OCI-M1 (cell line): Measurements from ENCODE around the gene SPATA20.
A peak's percentile ranks its signal among the peaks of the same experiment; 100 is the strongest.

Source experiments
- DNase-seq: peaks from one replicate; lab custom pipeline; 2025; lab: John Stamatoyannopoulos, UW

SPATA20 gene

GRCh38 chr17:50559674-50560184 lies 12.8 kb downstream of the SPATA20 start:
- no peak for DNase-seq

DNA sequence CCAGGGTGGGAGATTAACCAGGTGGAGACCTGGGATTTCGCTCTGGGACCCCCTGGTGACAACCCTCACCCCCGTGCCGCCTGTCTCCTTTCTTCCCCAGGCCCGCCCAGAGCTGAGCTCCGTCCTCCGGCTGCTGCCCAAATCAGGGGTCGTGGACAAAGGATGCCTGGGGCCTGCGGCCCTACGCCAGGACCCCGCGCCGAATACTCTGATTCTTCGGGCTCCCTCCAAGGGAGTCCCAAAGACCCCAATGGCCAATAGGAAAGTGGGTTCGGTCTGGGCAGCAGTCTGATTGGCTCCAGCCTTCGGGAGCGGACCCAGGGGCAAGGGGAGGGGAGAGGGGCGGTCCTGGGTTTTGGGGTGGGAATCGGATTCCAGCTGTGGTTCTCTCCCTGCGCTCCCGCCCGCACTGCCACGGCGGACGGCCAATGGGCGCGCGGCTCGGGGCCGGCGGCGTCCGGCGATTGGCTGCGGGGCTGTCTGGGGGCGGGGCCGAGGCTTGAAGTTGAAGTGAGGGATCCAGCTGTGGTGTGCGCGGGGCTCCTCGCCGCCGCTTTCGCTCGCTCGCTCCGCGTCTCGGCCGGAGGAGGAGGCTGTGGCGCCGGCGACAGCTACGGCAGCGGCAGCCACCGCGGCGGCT lies 13.3 kb downstream of the SPATA20 start, which contains the start of gene CACNA1G:
CACNA1G (plus strand) TSS at position 531 of the 640 bp plus-strand sequence. CDS start 745 bp downstream, outside the sequence.
- peak; percentile 72 for DNase-seq

DNA sequence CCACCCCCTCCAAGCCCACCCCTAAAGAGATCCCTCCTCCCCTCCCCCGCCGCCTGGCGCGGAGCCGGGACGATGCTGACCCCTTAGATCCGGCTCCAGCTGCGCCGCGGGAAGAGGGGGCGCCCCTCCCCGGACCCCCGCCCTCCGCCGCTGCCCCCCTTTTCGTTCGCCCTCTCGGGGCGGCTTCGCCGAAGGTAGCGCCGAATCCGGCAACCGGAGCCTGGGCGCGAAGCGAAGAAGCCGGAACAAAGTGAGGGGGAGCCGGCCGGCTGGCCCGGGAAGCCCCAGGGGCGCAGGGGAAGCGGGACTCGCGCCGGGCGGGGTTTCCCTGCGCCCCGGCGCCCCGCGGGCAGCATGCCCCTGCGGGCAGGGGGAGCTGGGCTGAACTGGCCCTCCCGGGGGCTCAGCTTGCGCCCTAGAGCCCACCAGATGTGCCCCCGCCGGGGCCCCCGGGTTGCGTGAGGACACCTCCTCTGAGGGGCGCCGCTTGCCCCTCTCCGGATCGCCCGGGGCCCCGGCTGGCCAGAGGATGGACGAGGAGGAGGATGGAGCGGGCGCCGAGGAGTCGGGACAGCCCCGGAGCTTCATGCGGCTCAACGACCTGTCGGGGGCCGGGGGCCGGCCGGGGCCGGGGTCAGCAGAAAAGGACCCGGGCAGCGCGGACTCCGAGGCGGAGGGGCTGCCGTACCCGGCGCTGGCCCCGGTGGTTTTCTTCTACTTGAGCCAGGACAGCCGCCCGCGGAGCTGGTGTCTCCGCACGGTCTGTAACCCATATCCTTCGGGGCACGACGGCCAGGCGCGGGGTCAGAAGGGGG lies 14.2 kb downstream of the SPATA20 start:
- no peak for DNase-seq

DNA sequence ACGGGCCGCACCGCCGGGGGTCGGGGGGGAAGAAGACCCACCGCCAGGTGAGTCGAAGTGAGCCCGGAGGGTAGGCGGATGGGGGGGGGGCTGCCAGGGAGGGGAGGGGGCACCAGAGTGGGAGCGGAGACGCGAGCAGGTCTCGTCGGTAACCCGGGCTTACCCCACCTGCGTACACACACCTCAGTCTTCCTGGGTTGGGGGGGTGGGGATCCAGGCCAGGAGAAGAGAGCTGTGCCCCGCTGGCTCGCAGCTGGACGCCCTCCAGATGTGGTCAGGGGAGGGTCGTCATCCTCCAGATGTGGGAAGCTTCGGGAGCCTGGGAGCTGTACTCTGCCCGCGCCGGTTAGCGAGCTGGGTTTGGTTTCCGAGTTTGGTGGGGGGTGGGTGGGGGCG lies 14.8 kb downstream of the SPATA20 start:
- no peak for DNase-seq

DNA sequence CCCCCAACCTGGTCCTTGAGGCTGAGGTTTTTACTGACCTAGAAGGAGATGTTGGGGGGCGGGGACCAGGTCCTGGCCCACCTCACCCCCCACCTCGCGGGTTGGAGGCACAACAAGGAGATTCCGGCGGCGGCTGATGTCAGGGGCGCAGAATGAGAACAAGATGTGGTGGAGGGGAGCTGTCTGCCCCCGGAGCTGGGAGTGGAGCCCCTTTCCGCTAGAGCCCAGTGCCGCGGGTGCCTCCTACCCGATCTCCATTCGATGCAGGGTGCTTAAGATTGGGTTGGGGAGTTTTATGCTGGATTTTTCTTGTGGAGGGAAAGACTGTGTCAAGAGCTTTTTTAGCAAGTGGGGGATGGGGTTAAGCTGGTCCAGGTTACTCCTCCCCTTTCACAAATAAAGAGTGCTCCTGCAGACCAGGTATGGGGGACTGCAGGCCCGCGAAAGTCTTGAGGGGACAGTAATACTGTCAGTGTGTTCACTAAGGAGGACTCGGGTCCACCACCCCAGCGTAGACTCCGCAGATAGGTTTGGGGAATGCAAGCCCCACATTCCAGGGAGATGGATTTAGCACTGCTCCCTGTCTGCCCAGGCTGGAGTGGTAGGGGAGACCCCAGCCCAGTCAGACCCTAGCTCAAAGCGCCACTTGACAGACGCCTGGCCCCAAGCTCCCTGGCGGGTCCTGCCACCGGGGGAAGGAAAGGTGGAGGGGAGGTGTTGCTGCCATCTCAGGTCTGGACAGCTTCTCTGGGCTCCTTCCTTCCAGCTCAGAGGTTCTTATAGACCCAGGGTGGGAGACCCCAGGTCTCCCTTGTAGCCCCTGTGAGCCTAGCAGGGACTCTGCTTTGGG lies 15.5 kb downstream of the SPATA20 start:
- DNase-seq = no peak

DNA sequence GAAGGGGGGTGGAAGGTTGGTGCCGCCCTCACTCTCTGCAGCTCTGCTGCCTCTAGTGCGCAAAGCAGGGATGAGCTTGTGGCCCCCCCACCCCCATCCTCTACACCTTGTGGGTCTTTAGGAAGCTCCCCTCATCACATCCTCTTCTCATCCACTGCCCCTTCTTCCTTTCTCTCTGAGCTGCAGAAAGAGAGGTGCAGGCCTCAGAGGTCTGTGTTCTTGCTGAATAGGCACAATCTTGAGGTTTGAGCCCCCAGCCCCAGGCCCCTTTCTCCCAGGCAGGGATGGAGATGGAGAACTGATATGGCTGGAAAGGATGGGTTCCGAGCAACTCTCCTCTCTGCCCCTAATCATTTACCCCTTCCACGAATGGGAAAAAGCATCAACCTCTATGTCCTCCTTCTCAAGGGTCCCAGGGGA lies 16.1 kb downstream of the SPATA20 start:
- no peak for DNase-seq

DNA sequence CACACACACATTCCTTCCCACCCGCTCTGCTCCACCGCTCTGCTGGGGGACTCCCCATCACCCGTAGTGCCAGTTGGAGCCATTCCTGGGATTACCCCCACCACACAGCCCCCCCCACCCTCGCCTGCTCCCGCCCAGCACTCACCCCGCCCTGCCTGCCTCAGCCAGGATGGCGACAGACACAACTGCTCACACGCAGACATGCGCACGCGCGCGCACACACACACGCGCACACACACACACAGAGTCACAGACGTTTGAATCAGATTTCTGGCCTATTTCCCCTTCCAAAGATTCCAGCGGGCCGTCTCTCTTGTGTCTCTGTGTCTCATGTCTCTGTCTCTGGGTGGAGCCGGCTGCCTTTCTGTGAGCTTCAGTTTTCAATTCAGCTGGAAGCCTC lies 17.9 kb downstream of the SPATA20 start:
- peak; percentile 64 for DNase-seq

GRCh38 chr17:50565402-50566350 lies 18.7 kb downstream of the SPATA20 start:
- peak; percentile 25 for DNase-seq

DNA sequence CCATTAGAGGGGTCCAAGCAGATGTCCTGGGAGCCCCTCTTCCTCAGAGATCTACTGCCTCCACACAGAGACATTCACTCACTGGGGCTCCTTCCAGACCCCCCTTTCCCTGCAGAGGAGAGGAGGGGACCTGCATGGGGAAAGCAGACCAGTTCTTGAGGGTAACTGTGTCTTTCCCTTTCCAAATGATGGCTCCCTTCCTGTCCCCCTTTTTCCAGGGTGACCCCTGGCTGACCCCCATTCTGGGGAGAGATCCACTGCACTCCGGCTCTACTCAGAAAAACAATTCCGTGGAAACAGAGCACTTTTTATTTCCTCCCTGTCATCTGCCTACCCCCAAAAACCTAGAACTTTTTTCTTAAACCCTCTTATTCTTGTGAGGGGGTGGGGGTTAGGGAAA lies 19.9 kb downstream of the SPATA20 start:
- no peak for DNase-seq

- no peak for DNase-seq
These were observed 21.7 kb downstream of the SPATA20 start for GRCh38 chr17:50568659-50569058.

DNA sequence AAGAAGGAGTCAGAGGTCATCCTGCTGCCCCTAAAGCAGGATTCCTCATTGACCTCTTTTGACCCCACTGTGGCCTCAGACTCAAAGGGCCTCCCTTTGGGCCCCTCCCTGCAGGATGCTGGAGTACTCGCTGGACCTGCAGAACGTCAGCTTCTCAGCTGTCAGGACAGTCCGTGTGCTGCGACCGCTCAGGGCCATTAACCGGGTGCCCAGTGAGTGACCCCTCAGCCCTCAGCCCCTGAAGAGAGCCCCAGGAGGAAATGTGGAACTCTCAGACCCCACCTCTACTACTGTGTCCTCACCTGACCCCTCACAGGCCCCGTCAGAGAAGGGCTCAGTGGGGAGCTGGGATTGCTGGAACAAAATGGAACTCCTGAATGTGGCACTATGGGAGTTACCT lies 22.6 kb downstream of the SPATA20 start:
- DNase-seq = no peak

DNA sequence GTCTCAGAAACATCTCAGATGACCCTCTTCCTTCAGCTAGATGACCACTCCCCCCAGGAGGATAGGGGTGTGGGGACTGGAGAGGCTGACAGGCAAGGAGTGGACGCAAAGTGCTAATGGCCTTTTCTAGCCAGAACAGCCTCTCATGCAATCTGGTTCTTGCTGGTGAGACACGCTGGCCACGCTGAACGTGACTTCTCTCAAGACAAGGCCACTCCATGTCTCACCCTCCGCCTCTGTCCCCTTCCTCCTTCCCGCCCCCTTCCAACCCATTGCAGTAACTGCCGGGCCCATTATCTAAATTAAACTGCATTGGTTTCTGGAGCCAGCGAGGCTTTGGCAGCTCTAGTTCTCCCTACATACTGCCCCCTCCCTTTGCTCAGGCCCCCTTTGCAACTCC lies 23.1 kb downstream of the SPATA20 start:
- DNase-seq = no peak

DNA sequence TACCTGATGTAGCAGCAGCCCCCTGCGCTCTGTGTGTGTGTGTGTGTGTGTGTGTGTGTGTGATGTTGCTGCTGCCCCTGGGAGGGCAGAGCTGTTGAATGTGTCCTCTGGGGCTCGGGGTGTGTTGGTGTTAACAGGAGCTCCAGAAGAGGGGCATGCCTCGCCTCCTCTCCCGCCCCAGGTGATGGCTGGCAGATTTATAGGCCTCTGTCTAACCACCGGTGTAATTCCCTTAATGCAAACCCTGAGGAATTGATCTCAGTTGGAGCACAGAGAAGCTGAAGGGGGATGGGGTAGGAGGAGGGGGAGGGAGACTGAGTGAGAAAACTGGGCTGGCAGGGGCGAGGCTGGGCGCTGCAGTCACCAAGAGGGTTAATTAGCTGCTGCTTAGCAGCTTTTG lies 23.6 kb downstream of the SPATA20 start:
- DNase-seq = no peak

DNA sequence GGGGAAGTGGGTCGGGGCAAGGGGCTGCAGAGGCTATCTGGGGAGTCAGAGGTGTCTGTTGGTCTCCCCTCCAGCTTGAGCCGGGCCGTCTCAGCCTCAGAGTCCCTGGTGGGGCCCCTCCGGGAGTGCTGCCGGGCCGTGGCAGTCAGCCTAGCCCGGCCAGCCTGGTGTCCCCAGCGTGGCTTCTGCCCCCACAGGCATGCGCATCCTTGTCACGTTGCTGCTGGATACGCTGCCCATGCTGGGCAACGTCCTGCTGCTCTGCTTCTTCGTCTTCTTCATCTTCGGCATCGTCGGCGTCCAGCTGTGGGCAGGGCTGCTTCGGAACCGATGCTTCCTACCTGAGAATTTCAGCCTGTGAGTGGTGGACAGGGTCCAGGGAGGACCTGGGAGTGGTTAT lies 24.7 kb downstream of the SPATA20 start:
- no peak for DNase-seq

DNA sequence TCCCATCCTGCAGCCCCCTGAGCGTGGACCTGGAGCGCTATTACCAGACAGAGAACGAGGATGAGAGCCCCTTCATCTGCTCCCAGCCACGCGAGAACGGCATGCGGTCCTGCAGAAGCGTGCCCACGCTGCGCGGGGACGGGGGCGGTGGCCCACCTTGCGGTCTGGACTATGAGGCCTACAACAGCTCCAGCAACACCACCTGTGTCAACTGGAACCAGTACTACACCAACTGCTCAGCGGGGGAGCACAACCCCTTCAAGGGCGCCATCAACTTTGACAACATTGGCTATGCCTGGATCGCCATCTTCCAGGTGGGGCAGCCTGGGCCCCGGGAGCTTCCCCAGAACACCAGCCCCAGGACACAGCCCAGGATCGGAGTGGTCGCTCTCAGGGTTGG lies 25.6 kb downstream of the SPATA20 start:
- no peak for DNase-seq

- DNase-seq = no peak
These were observed 27.1 kb downstream of the SPATA20 start for GRCh38 chr17:50573866-50574611.

DNA sequence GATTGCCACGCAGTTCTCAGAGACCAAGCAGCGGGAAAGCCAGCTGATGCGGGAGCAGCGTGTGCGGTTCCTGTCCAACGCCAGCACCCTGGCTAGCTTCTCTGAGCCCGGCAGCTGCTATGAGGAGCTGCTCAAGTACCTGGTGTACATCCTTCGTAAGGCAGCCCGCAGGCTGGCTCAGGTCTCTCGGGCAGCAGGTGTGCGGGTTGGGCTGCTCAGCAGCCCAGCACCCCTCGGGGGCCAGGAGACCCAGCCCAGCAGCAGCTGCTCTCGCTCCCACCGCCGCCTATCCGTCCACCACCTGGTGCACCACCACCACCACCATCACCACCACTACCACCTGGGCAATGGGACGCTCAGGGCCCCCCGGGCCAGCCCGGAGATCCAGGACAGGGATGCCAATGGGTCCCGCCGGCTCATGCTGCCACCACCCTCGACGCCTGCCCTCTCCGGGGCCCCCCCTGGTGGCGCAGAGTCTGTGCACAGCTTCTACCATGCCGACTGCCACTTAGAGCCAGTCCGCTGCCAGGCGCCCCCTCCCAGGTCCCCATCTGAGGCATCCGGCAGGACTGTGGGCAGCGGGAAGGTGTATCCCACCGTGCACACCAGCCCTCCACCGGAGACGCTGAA lies 28.7 kb downstream of the SPATA20 start:
- no peak for DNase-seq

DNA sequence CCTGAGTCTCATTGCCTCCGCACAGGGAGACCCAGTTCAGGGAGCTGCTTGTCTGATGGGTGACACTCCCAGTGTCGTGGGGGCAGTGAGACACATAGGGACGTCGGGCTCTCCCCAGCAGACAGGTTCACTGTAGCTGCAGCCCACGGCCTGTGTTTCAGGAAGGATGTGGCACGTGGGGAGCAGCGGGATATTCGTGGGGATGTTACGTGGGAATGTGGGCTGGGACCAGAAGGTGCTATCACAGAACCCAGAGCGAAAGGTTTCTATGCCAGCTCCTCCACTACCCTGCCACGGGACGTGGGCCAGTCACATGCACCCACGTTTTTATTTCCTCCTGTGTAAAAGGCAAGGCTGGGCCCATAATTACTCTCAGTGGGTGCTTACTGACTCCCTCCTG lies 29.9 kb downstream of the SPATA20 start:
- DNase-seq = no peak

DNA sequence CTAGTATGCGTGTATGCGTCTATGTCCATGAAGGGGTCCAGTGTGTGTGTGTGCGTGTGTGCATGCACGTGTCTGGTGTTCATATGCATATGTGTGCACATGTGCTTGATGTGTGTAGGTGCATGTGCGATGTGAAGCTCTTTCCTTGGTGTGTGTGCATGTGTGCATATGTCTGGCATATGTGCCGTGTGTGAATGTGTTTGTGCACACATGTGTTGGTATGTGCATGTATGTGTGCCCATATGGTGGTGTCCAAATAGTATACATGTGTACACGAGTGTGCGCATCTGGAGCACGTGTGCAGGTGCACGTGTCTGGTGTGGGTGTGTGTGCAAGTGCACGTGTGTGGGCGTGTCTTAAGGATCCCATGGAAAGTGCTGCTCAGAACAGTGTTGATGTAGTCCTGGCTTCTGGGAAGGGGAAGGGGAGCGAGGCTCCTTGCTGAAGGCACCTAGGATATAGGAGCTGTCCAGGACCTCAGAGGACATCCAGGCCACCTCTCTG lies 30.5 kb downstream of the SPATA20 start:
- no peak for DNase-seq

DNA sequence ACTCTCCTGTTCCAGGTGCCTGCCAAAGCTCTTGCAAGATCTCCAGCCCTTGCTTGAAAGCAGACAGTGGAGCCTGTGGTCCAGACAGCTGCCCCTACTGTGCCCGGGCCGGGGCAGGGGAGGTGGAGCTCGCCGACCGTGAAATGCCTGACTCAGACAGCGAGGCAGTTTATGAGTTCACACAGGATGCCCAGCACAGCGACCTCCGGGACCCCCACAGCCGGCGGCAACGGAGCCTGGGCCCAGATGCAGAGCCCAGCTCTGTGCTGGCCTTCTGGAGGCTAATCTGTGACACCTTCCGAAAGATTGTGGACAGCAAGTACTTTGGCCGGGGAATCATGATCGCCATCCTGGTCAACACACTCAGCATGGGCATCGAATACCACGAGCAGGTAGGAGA lies 31.2 kb downstream of the SPATA20 start:
- DNase-seq = no peak
